ENCODE measurements around the gene CLCN5.

Gene CLCN5

GRCh38 chrX:49988143-49988542, 65.7 kb downstream of the CLCN5 start:
- H3K4me1 ChIP-seq (ENCODE audit: control insufficient read depth, insufficient read depth, low read length): peaks cover 3% of the 10 kb centered on the region; the same call in 1 of the 2 replicates
- TF ChIP-seq INSM2 (tag by site-specific recombination; IDR thresholded peaks at IDR 0.05) (no peak), SCRT2 (tag by site-specific recombination; IDR thresholded peaks at IDR 0.05) (no peak), PATZ1 (tag by site-specific recombination; IDR thresholded peaks at IDR 0.05) (no peak), ZNF132 (tag by site-specific recombination; IDR thresholded peaks at IDR 0.05; ENCODE audit: borderline replicate concordance) (no peak), ZNF449 (tag by site-specific recombination; IDR thresholded peaks at IDR 0.05) (no peak), ZNF548 (tag by site-specific recombination; IDR thresholded peaks at IDR 0.05) (no peak), YY2 (tag by site-specific recombination; IDR thresholded peaks at IDR 0.05) (no peak), PRDM10 (tag by site-specific recombination; IDR thresholded peaks at IDR 0.05) (no peak), SALL2 (tag by site-specific recombination; IDR thresholded peaks at IDR 0.05; ENCODE audit: borderline replicate concordance) (no peak), ZNF19 (tag by site-specific recombination; IDR thresholded peaks at IDR 0.05; ENCODE audit: low read depth) (no peak), GLIS2 (tag by site-specific recombination; IDR thresholded peaks at IDR 0.05) (no peak), ZNF777 (tag by site-specific recombination; IDR thresholded peaks at IDR 0.05; ENCODE audit: borderline replicate concordance) (no peak), EGR2 (tag by site-specific recombination; IDR thresholded peaks at IDR 0.05; ENCODE audit: low read depth) (no peak)
- H3K4me3 ChIP-seq (ENCODE audit: low read depth, low read length): no peak overlapping the region
- H3K36me3 ChIP-seq (ENCODE audit: control insufficient read depth in 2 of 2, insufficient read depth in 1 of 2, low read length in 2 of 2): no peaks in the 10 kb centered on the region
- CTCF ChIA-PET: no interaction called here
- POLR2A ChIA-PET: no interaction called here
- no peaks in the 10 kb centered on the region for H3K9me3 ChIP-seq (ENCODE audit: control insufficient read depth, insufficient read depth, low read depth, low read length)
- H3K27ac ChIP-seq (ENCODE audit: extremely low read depth, low read depth, low read length): no peak overlapping the region

GRCh38 chrX:49991758-49992157, 69.4 kb downstream of the CLCN5 start:
- no peak overlapping the region for H3K4me3 ChIP-seq (ENCODE audit: low read depth, low read length)
- no peaks in the 10 kb centered on the region for H3K9me3 ChIP-seq (ENCODE audit: control insufficient read depth, insufficient read depth, low read depth, low read length)
- no peak overlapping the region for H3K27ac ChIP-seq (ENCODE audit: extremely low read depth, low read depth, low read length)
- H3K4me1 ChIP-seq (ENCODE audit: control insufficient read depth, insufficient read depth, low read length): no peaks in the 10 kb centered on the region
- no peaks in the 10 kb centered on the region for H3K36me3 ChIP-seq (ENCODE audit: control insufficient read depth in 2 of 2, insufficient read depth in 1 of 2, low read length in 2 of 2)
- CTCF ChIA-PET: interaction anchor here (0.6 kb wide), 2 partner anchors 9 to 10 kb away, joined by 3 read pairs; no protein-coding TSS in a partner anchor
- POLR2A ChIA-PET: no interaction called here
- TF ChIP-seq REST (tag by site-specific recombination; IDR thresholded peaks at IDR 0.05): no peak
- no peak for TF ChIP-seq TSHZ1 (tag by site-specific recombination; IDR thresholded peaks at IDR 0.05; ENCODE audit: borderline replicate concordance)
- no peak for TF ChIP-seq ZNF670 (tag by site-specific recombination; IDR thresholded peaks at IDR 0.05; ENCODE audit: low read depth)
- TF ChIP-seq OSR2 (tag by site-specific recombination; IDR thresholded peaks at IDR 0.05): no peak
